ENCODE data around the gene UBE3B. TPM values are rescaled to one million over a fixed set of nuclear protein-coding genes. Genes with fewer than 3 reads are reported as not detected.

The UBE3B gene
- total RNA-seq, 1 donor from 2014 or later: 39.1 TPM

- no peak for DNase-seq
- no peak for TF ChIP-seq CTCF (IDR thresholded peaks at IDR 0.05)
- no peak for ATAC-seq
- intact Hi-C loops (cut with DNase I): no loop called here
- H3K9me3 ChIP-seq: no peaks in the 10 kb centered on the region
- H3K27me3 ChIP-seq: no peaks in the 10 kb centered on the region
- peaks cover 53% of the 10 kb centered on the region for H3K36me3 ChIP-seq
- no peak overlapping the region for H3K4me3 ChIP-seq
- H3K4me1 ChIP-seq: peaks cover 66% of the 10 kb centered on the region
- H3K27ac ChIP-seq: peak overlapping the region; percentile 53
These were observed 18.2 kb upstream of the UBE3B start for GRCh38 chr12:109459247-109459646.

GRCh38 chr12:109460538-109460937, 16.9 kb upstream of the UBE3B start:
- intact Hi-C loops (cut with DNase I): no loop called here
- H3K27ac ChIP-seq: peak overlapping the region; percentile 93
- peak; percentile 73 for ATAC-seq
- TF ChIP-seq CTCF (IDR thresholded peaks at IDR 0.05): no peak
- peaks cover 79% of the 10 kb centered on the region for H3K4me1 ChIP-seq
- no peak overlapping the region for H3K4me3 ChIP-seq
- peak; percentile 92 for DNase-seq
- no peaks in the 10 kb centered on the region for H3K27me3 ChIP-seq
- peaks cover 48% of the 10 kb centered on the region for H3K36me3 ChIP-seq
- H3K9me3 ChIP-seq: no peaks in the 10 kb centered on the region

GRCh38 chr12:109461049-109461845, 16.2 kb upstream of the UBE3B start:
- peaks cover 47% of the 10 kb centered on the region for H3K36me3 ChIP-seq
- no peak overlapping the region for H3K4me3 ChIP-seq
- peak overlapping the region; percentile 93 for H3K27ac ChIP-seq
- H3K27me3 ChIP-seq: no peaks in the 10 kb centered on the region
- peaks cover 86% of the 10 kb centered on the region for H3K4me1 ChIP-seq
- no peaks in the 10 kb centered on the region for H3K9me3 ChIP-seq
- no peak for TF ChIP-seq CTCF (IDR thresholded peaks at IDR 0.05)
- intact Hi-C loops (cut with DNase I): no loop called here
- DNase-seq (peak; percentile 67), ATAC-seq (peak; percentile 79)

- ATAC-seq: peak; percentile 79
- intact Hi-C loops (cut with DNase I): no loop called here
- Histone ChIP-seq H3K4me3 (no peak overlapping the region), H3K4me1 (peaks cover 95% of the 10 kb centered on the region), H3K27ac (peak overlapping the region; percentile 93), H3K27me3 (no peaks in the 10 kb centered on the region), H3K36me3 (peaks cover 47% of the 10 kb centered on the region), H3K9me3 (no peaks in the 10 kb centered on the region)
- TF ChIP-seq CTCF (IDR thresholded peaks at IDR 0.05): no peak
- peak; percentile 88 for DNase-seq
These were observed 15.3 kb upstream of the UBE3B start for GRCh38 chr12:109461846-109462756.

GRCh38 chr12:109462868-109463692, 14.4 kb upstream of the UBE3B start:
- peak; percentile 59 for ATAC-seq
- Histone ChIP-seq H3K9me3 (no peaks in the 10 kb centered on the region), H3K4me1 (peaks cover 99% of the 10 kb centered on the region), H3K27me3 (no peaks in the 10 kb centered on the region), H3K27ac (peak overlapping the region; percentile 93), H3K36me3 (peaks cover 47% of the 10 kb centered on the region), H3K4me3 (peak overlapping the region; percentile 4)
- DNase-seq: peak; percentile 80
- intact Hi-C loops (cut with DNase I): no loop called here
- no peak for TF ChIP-seq CTCF (IDR thresholded peaks at IDR 0.05)

Data from upper lobe of right lung (tissue), 1 donor.